HG02588 (cell line): ENCODE measurements around the gene MRPS23.

Experiments
- ATAC-seq: cut with Tn5 transposase; IDR thresholded peaks from one replicate; pipeline ENCODE4 v1.9.1; 2021; ENCODE audit warnings: mild to moderate bottlenecking, moderate library complexity; ENCODE audit not compliant: unreplicated experiment

MRPS23 gene

DNA sequence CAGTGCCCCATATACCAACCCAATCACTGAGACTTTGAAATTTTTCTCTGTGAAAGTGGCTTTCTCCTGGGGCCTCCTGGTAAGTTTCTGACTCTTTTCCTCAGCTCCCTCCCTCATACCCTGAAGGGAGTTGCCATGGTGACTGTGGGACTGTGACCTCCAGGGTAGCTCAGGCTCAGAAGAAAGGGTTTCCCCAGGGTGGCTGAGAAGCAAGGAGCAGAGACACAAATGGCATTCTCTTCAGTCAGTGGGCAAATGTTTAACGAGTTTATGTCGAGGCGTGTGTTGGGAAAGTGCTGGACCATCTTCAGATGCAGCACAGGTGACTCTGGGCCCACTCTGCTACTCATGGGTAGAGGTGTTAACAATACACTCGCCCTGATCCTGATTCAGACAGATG, 46.8 kb downstream of the MRPS23 start:
- ATAC-seq: no peak

DNA sequence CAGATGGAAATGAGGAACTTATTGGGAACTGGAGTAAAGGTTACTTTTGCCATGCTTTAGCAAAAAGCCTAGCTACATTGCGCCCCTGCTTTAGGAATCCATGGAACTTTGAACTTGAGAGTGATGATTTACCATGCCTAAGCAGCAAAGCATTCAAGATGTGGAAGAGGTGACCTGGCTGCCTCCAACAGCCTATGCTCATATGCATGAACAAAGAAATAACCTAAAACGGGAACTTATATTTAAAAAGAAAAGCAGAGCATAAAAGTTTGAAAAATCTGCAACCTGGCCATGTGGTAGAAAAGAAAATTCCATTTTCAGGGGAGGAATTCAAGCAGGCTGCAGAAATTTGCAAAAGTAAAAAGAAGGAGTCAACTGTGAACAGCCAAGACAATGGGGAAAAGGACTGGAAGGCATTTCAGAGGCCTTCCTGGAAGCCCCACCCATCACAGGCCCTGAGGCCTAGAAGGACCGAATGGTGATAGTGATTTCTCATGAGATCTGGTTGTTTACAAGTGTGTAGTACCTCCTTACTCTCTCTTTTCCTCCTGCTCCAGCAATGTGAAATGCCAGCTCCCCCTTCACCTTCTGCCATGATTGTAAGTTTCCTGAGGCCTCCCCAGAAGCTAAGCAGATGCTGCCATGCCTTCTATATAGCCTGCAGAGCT, 48.7 kb downstream of the MRPS23 start:
- ATAC-seq: no peak

DNA sequence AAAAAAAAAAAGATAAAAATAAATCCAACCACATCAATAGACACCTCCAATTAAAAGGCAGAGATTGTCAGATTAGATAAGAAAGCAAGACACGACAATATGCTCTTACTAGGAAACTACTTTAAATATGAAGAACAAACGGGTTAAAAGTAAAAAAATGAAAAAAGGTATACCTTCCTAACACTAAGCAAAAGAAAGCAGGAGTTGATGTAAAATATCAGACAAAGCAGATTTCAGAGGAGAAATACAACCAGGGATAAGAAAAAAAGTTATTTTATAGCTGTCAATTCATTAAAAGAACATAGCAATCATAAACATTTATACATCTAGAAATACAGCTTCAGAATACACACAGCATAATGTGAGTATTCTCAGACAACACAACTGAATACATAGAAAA, 55.0 kb downstream of the MRPS23 start:
- ATAC-seq: no peak

DNA sequence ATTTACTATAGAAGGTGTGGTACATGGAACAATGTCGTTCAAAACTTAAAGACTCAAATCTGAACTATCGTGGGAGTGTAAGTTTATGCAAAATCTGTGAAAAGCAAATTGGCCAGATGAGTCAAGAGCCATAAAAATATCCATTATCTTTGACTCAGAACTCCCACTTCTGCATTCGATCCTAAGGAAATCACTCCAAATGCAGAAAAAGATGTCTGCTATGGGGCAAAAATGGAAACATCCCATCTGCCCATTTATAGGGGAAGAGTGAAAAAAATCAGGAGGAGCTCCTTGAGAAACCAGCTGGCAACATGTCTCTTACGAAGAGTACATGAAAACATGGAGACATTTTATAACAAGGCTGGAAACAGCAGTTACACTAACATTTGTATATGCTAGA, 61.1 kb downstream of the MRPS23 start:
- no peak for ATAC-seq

DNA sequence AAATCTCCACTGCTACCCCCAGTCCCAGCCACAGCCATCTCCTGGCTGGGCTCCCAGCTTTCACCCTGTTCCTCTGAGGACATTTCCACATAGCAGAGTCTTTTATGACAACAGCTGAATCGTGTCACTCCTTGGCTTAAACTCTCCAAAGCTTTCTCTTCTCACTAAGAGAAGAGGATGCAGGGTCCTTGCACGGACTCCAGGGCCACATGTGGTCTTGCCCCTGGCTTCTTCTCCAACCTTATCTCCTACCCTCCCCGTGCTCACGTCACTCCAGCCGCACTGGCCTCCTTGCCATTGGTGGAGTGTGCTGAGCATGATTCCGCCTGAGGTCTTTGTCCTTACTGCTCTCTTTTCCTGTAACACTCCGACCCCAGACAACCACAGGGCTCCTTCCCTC, 64.8 kb downstream of the MRPS23 start:
- no peak for ATAC-seq
